ENCODE data around the gene CEP68.

CEP68 gene

DNA sequence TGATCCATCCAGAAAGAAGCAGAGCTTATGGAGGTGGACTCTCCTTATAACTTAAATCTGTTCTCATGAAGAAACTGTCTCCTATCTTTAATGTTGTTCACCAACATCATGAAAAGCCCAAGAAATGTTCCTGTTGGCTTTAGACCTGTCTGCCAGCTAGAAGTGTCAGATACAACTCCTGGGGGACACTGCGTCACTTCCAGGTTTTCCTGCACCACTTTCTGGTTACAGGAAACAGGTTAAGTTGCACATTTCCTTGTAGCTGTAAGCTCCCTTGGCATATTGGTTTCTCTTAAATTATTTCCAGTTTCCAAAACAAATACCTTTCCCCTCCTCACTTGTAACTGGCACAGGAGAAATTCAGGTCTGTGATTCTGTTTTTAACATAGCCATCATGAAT lies 2.9 kb downstream of the CEP68 start:
- H3K4me3 ChIP-seq (ENCODE audit: low read length): no peak overlapping the region
- DNase-seq (ENCODE audit: low read depth): no peak
- no peak for TF ChIP-seq CTCF (IDR thresholded peaks at IDR 0.05; ENCODE audit: insufficient read depth, low read depth, low read length, missing control alignments)

- TF ChIP-seq CTCF (IDR thresholded peaks at IDR 0.05; ENCODE audit: insufficient read depth, low read depth, low read length, missing control alignments): no peak
- no peak for DNase-seq (ENCODE audit: low read depth)
- no peak overlapping the region for H3K4me3 ChIP-seq (ENCODE audit: low read length)
These were observed 5.1 kb downstream of the CEP68 start for GRCh38 chr2:65061146-65061909.

DNA sequence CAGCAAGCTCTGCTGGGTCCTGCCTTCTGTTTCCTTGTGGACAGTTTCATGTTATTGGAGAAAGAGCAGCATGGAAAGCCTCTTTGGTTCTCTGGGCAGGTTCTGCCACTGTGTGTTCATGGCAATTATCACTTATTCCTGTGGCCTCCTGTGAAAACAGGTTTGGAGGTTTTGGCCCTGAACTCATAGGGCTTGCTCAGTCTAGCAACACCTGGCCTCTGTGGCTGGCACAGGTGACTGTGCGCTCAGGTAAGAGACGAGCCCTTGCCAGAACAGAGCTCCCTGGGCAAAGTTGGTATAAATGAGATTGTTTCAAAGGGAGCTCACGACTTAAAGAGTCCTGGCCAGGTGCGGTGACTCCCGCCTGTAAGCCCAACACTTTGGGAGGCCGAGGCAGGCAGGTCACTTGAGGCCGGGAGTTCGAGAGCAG lies 5.7 kb downstream of the CEP68 start:
- no peak for TF ChIP-seq CTCF (IDR thresholded peaks at IDR 0.05; ENCODE audit: insufficient read depth, low read depth, low read length, missing control alignments)
- no peak overlapping the region for H3K4me3 ChIP-seq (ENCODE audit: low read length)

DNA sequence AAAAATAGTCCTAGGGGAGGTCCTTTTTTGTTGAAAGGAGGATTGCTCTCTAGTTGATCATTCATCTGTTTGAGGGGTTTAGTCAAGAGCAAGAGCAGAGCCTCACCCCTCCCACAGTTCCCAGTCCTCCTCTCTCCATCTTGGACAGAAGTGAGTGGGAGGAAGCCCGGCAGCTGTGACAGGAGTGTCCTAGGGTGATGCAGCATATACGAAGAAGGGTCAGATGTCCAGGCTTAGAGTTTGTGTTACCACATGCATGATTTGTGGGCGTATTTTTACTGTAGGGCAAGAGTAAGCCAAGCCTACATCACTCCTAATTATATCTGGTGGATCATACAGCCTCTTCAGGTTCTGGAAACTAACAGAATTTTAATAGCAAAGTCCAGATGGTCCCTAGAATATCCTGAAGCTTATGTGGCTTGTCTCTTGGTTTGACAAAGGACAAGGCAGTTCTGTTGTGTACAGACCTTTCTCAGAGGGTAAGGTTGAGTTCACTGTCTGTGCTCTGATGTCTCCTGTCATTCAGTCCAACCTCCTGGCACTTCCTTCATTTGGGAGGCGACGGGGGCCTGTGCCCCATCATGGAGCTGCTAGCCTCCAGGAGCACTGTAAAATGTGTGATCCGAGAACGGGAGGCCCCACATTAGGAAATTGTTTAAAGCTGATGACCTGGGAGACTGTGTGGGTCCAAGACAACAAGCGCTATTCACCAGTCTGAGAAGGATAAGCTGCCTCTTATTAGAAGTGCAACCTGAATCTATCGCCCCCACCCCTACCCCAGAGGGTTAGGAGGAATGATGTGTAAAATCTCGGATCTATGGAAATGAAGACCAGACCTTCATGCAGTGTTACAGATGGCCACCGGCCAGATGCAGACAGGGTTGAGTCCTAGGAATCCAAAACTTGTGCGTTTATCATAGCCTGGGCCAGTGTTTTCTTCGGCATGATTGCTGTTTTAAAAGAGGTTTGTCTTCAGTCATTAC lies 6.9 kb downstream of the CEP68 start:
- DNase-seq (ENCODE audit: low read depth): no peak
- no peak for TF ChIP-seq CTCF (IDR thresholded peaks at IDR 0.05; ENCODE audit: insufficient read depth, low read depth, low read length, missing control alignments)

More for the DNA sequence above, 5.7 kb downstream of the CEP68 start:
- DNase-seq (ENCODE audit: low read depth): peak; percentile 57

GRCh38 chr2:65064728-65065552 lies 8.7 kb downstream of the CEP68 start:
- H3K4me3 ChIP-seq (ENCODE audit: low read length): no peak overlapping the region
- peak; percentile 81 for TF ChIP-seq CTCF (IDR thresholded peaks at IDR 0.05; ENCODE audit: insufficient read depth, low read depth, low read length, missing control alignments)
- peak; percentile 83 for DNase-seq (ENCODE audit: low read depth)

More for the DNA sequence above, 6.9 kb downstream of the CEP68 start:
- H3K4me3 ChIP-seq (ENCODE audit: low read length): no peak overlapping the region

DNA sequence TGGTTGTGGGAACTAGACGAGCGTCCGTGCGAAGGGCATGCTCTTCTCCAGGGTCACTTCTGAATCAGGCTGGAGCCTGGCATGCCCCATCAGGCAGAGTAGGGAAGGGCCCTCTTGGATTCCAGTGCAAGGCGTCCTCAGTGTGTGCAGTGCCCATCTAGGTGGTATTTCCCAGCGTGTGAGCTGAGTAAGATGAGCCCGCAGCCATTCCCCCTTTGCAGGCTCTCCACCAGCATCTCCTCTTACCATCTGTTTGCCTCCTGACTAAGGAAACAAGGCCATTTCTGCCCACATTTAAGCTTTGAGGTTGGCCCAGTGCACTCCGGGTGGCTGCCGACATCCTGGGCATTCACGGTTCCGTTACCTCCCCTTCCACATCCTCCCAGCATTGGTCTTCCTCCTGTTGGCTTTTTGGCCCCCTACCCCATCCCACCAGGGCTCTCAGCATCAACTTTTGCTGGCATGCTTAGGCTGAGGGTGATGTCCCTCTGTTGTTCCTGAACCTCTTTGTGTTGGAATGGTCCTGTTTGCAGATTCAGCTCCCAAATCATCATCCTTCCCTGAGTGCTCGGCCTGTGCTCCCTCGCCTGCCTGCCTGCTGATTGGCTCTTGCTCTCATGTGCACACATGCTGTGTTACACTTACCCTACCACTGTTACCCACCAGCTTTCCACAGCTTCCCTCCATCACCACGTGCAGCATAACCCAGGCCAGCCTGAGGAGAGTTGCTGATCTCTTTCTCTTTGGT lies 11.8 kb downstream of the CEP68 start:
- no peak for TF ChIP-seq CTCF (IDR thresholded peaks at IDR 0.05; ENCODE audit: insufficient read depth, low read depth, low read length, missing control alignments)

More for the DNA sequence above, 11.8 kb downstream of the CEP68 start:
- no peak overlapping the region for H3K4me3 ChIP-seq (ENCODE audit: low read length)
- peak; percentile 24 for DNase-seq (ENCODE audit: low read depth)

Measured in epithelial cell of esophagus (primary cell).